GM23338 (cell line): ENCODE results near the gene GPC6. TPM values are rescaled to one million over a fixed set of nuclear protein-coding genes. Genes with fewer than 3 reads are reported as not detected.

Experiments used
- ATAC-seq: fragments of 200-7000 bp; cut with Tn5 transposase; 3 replicates; pipeline ENCODE4 v1.9.1; 2020
- DNase-seq: peaks from one replicate; pipeline ENCODE4 v3.0.0-alpha.2; 2015; ENCODE audit warnings: low spot score
- H2AFZ ChIP-seq: fragments of 200-600 bp; sonication (generic); 2 replicates; pipeline ENCODE4 v1.8.0; 2016; ENCODE audit warnings: antibody characterized with exemption, mild to moderate bottlenecking, moderate library complexity
- H3F3A ChIP-seq: fragments of 200-600 bp; sonication (generic); replicated peaks from 2 replicates; pipeline ENCODE4 v1.8.0; 2017; ENCODE audit warnings: antibody characterized with exemption, mixed run types, low read depth
- H3K27ac ChIP-seq: fragments of 200-600 bp; sonication (generic); 2 replicates; pipeline ENCODE4 v1.6.1; 2016; ENCODE audit warnings: low read depth
- H3K27me3 ChIP-seq: fragments of 200-600 bp; sonication (generic); 2 replicates; pipeline ENCODE4 v1.8.0; 2016; ENCODE audit warnings: mild to moderate bottlenecking, mixed run types, moderate library complexity; ENCODE audit not compliant: insufficient read depth
- H3K36me3 ChIP-seq: fragments of 200-600 bp; sonication (generic); 2 replicates; pipeline ENCODE4 v1.8.0; 2016; ENCODE audit warnings: mild to moderate bottlenecking; ENCODE audit not compliant: insufficient read depth
- H3K4me1 ChIP-seq: fragments of 200-600 bp; sonication (generic); 2 replicates; pipeline ENCODE4 v1.8.0; 2016; ENCODE audit warnings: mild to moderate bottlenecking, moderate library complexity; ENCODE audit not compliant: insufficient read depth
- H3K4me2 ChIP-seq: fragments of 200-600 bp; sonication (generic); 2 replicates; pipeline ENCODE4 v1.7.1; 2017; ENCODE audit warnings: mixed run types
- H3K4me3 ChIP-seq: fragments of 200-600 bp; sonication (generic); 2 replicates; pipeline ENCODE4 v1.6.1; 2016; ENCODE audit warnings: mixed run types
- H3K79me2 ChIP-seq: fragments of 200-600 bp; sonication (generic); replicated peaks from 2 replicates; pipeline ENCODE4 v1.8.0; 2017; ENCODE audit warnings: mild to moderate bottlenecking; ENCODE audit not compliant: insufficient read depth
- H3K9me2 ChIP-seq: fragments of 200-600 bp; sonication (generic); 2 replicates; pipeline ENCODE4 v1.8.0; 2017; ENCODE audit not compliant: insufficient read depth
- H4K20me1 ChIP-seq: fragments of 200-600 bp; sonication (generic); replicated peaks from 2 replicates; pipeline ENCODE4 v1.8.0; 2017; ENCODE audit warnings: mild to moderate bottlenecking; ENCODE audit not compliant: insufficient read depth
- H3K27ac Mint-ChIP-seq: 2 replicates; pipeline ENCODE4 v1.8.0; 2020; ENCODE audit warnings: inconsistent platforms, mild to moderate bottlenecking, moderate library complexity, mixed read lengths
- H3K27me3 Mint-ChIP-seq: 3 replicates; pipeline ENCODE4 v1.8.0; 2022; ENCODE audit warnings: low read depth, mild to moderate bottlenecking, moderate library complexity, mixed read lengths, inconsistent platforms; ENCODE audit not compliant: insufficient read depth, poor library complexity
- H3K36me3 Mint-ChIP-seq: 3 replicates; pipeline ENCODE4 v1.8.0; 2021; ENCODE audit warnings: low read depth, mild to moderate bottlenecking, inconsistent platforms, moderate library complexity, mixed read lengths
- H3K4me1 Mint-ChIP-seq: 3 replicates; pipeline ENCODE4 v1.8.0; 2020; ENCODE audit warnings: mild to moderate bottlenecking, inconsistent platforms, mixed read lengths
- H3K4me3 Mint-ChIP-seq: 3 replicates; pipeline ENCODE4 v1.8.0; 2021; ENCODE audit warnings: moderate library complexity, mild to moderate bottlenecking, inconsistent platforms, mixed read lengths
- H3K9me3 Mint-ChIP-seq: 3 replicates; pipeline ENCODE4 v1.8.0; 2020; ENCODE audit warnings: moderate library complexity, mild to moderate bottlenecking, inconsistent platforms, mixed read lengths
- CREB1 ChIP-seq: fragments of 250-450 bp; sonication (Bioruptor Pico); IDR thresholded peaks from 2 replicates; pipeline ENCODE4 v1.5.0; 2020; ENCODE audit warnings: low read depth, mild to moderate bottlenecking, moderate library complexity
- ETS1 ChIP-seq: IDR thresholded peaks from 2 replicates; pipeline ENCODE4 v1.6.1; 2016; ENCODE audit warnings: antibody characterized with exemption
- EZH2 ChIP-seq: fragments of 200-600 bp; sonication (generic); IDR thresholded peaks from one replicate; pipeline ENCODE4 v1.8.0; 2017; ENCODE audit warnings: antibody characterized with exemption, mild to moderate bottlenecking, low read depth; ENCODE audit not compliant: unreplicated experiment
- EZH2phosphoT487 ChIP-seq: fragments of 200-600 bp; sonication (generic); IDR thresholded peaks from one replicate; pipeline ENCODE4 v1.8.1; 2018; ENCODE audit warnings: antibody characterized with exemption; ENCODE audit not compliant: unreplicated experiment
- JUNB ChIP-seq: IDR thresholded peaks from one replicate; pipeline ENCODE4 v1.6.1; 2016; ENCODE audit warnings: antibody characterized with exemption; ENCODE audit not compliant: unreplicated experiment
- NANOG ChIP-seq: IDR thresholded peaks from 2 replicates; pipeline ENCODE4 v1.6.1; 2016; ENCODE audit warnings: antibody characterized with exemption, borderline replicate concordance
- REST ChIP-seq: IDR thresholded peaks from one replicate; pipeline ENCODE4 v1.6.1; 2018; ENCODE audit warnings: antibody characterized with exemption; ENCODE audit not compliant: unreplicated experiment
- STAT1 ChIP-seq: IDR thresholded peaks from one replicate; pipeline ENCODE4 v1.6.1; 2016; ENCODE audit warnings: antibody characterized with exemption; ENCODE audit not compliant: unreplicated experiment
- ZNF331 ChIP-seq: fragments of 250-450 bp; sonication (Bioruptor Pico); IDR thresholded peaks from 2 replicates; pipeline ENCODE4 v1.5.0; 2020; ENCODE audit warnings: low read depth, mild to moderate bottlenecking, moderate library complexity
- ZNF462 ChIP-seq: fragments of 250-450 bp; sonication (Bioruptor Pico); IDR thresholded peaks from 2 replicates; pipeline ENCODE4 v1.5.0; 2020; ENCODE audit warnings: mild to moderate bottlenecking, moderate library complexity
- polyA plus RNA-seq: library from polyadenylated mRNA; unstranded; fragments of >200 nt; fragmentation: Nextera tagmentation; extraction: Ambion mirVana; gene quantifications from 2 replicates; pipeline ENCODE4 v1.2.1, GENCODE V29; 2016
- total RNA-seq: library from RNA; depleted of rRNA; stranded (reverse); fragments of >200 nt; shearing (Covaris generic); gene quantifications from 2 replicates; pipeline ENCODE4 v1.2.3, GENCODE V29; 2014
- TF ChIP-seq, protein P1 (sequence below), 2 experiments: fragments of 200-600 bp in 1 of 2; sonication (generic) in 1 of 2; conservative IDR thresholded peaks; 2 replicates each; pipeline versions ENCODE4 v1.5.1 to v1.6.1; 2016 to 2017; ENCODE audit warnings: antibody characterized with exemption in 2 of 2, low read depth in 2 of 2, mild to moderate bottlenecking in 2 of 2, moderate library complexity in 1 of 2

The GPC6 gene
- total and polyA plus RNA-seq, 2 experiments from 2014 or later: 6.4 to 28.6 TPM

- no peak for TF ChIP-seq ZNF462 (CRISPR knock-in tag)
- no peak for TF ChIP-seq STAT1
Measured at GRCh38 chr13:94292323-94292640, 1065.7 kb downstream of the GPC6 start (continued).

DNA sequence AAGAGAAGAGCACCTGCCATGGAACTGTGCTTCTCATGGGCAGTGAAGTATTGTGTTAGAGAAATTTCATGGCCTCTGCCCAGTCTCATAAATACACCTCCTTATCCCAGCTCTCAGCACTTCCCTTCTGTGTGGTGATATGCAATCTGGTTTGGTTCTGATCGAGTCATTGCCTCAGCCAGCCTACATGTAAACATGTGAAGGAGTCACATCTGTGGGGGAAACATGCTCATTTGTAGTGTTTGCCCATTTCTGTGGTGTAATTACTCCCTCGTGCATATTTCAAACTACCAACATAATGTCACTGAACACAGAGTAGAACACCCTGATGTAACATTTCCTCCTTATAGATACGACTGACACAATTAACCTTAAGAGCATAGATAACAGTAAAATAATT is 1069.9 kb downstream of the GPC6 start:
- Mint-ChIP-seq H3K4me3 (no peak overlapping the region), H3K9me3 (no peaks in the 10 kb centered on the region), H3K36me3 (no peaks in the 10 kb centered on the region), H3K27ac (no peak overlapping the region), H3K4me1 (peaks cover 3% of the 10 kb centered on the region; the same call in 2 of the 3 replicates), H3K27me3 (peaks cover 1% of the 10 kb centered on the region)
- Histone ChIP-seq H3K4me3 (no peak overlapping the region), H3K79me2 (no peaks in the 10 kb centered on the region), H3K27me3 (no peaks in the 10 kb centered on the region), H3K9me2 (no peaks in the 10 kb centered on the region), H3K4me2 (no peak overlapping the region), H2AFZ (no peak overlapping the region), H3F3A (no peaks in the 10 kb centered on the region), H3K4me1 (no peaks in the 10 kb centered on the region), H3K36me3 (no peaks in the 10 kb centered on the region), H3K27ac (no peak overlapping the region), H4K20me1 (no peaks in the 10 kb centered on the region)
- DNase-seq (no peak), ATAC-seq (no peak)
- TF ChIP-seq STAT1: no peak
- no peak for TF ChIP-seq EZH2phosphoT487
- no peak for TF ChIP-seq JUNB
- TF ChIP-seq ZNF331 (CRISPR knock-in tag): no peak
- TF ChIP-seq CREB1 (CRISPR knock-in tag): no peak
- no peak for TF ChIP-seq ETS1
- TF ChIP-seq, protein P1, sequence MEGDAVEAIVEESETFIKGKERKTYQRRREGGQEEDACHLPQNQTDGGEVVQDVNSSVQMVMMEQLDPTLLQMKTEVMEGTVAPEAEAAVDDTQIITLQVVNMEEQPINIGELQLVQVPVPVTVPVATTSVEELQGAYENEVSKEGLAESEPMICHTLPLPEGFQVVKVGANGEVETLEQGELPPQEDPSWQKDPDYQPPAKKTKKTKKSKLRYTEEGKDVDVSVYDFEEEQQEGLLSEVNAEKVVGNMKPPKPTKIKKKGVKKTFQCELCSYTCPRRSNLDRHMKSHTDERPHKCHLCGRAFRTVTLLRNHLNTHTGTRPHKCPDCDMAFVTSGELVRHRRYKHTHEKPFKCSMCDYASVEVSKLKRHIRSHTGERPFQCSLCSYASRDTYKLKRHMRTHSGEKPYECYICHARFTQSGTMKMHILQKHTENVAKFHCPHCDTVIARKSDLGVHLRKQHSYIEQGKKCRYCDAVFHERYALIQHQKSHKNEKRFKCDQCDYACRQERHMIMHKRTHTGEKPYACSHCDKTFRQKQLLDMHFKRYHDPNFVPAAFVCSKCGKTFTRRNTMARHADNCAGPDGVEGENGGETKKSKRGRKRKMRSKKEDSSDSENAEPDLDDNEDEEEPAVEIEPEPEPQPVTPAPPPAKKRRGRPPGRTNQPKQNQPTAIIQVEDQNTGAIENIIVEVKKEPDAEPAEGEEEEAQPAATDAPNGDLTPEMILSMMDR (conservative IDR thresholded peaks at IDR 0.05; ENCODE audit: low read depth in 2 of 2): no peak
- no peak for TF ChIP-seq REST
- TF ChIP-seq EZH2: no peak
- no peak for TF ChIP-seq NANOG
